CD4-positive, alpha-beta T cell treated with Interleukin-17A for 1 hour (primary cell): ENCODE measurements around the gene COX11.

Experiments
- DNase-seq: peaks from one replicate; pipeline ENCODE4 v3.0.0-alpha.2; 2020

The COX11 gene, protein sequence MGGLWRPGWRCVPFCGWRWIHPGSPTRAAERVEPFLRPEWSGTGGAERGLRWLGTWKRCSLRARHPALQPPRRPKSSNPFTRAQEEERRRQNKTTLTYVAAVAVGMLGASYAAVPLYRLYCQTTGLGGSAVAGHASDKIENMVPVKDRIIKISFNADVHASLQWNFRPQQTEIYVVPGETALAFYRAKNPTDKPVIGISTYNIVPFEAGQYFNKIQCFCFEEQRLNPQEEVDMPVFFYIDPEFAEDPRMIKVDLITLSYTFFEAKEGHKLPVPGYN

GRCh38 chr17:54968262-54968987 is at the start of gene COX11, which contains the start of gene STXBP4:
Gene COX11 (minus strand): TSS chr17:54968654. CDS start chr17:54968646, 8 bp downstream.
Gene STXBP4 (plus strand): TSS chr17:54968765. CDS start chr17:54986220, 17,455 bp downstream.
- DNase-seq, result peak; percentile 96

GRCh38 chr17:55005520-55005919 is 37.1 kb upstream of the COX11 start:
- DNase-seq, result peak; percentile 9

- no peak for DNase-seq
Observed at GRCh38 chr17:55004484-55004883, 36.0 kb upstream of the COX11 start.

- no peak for DNase-seq
Observed at GRCh38 chr17:55002458-55002857, 34.0 kb upstream of the COX11 start.

DNA sequence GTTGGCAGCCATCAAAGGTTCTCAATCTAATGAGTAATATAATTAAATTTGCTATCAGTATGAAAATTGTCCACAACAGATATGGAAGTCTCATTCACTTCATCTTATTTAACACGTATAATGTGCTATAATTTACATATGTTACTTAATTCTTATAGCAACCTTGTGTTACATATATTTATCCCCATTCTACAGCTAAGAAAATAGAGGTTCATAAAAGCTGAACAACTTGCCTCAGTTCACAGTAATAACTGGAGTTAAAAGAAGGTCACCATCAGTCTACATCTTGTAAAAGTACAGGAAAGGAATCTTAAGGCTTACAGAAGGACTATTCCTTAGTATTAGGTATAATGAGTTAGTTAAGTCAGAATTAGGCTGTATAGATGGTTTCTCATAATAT is 28.0 kb upstream of the COX11 start:
- no peak for DNase-seq

DNA sequence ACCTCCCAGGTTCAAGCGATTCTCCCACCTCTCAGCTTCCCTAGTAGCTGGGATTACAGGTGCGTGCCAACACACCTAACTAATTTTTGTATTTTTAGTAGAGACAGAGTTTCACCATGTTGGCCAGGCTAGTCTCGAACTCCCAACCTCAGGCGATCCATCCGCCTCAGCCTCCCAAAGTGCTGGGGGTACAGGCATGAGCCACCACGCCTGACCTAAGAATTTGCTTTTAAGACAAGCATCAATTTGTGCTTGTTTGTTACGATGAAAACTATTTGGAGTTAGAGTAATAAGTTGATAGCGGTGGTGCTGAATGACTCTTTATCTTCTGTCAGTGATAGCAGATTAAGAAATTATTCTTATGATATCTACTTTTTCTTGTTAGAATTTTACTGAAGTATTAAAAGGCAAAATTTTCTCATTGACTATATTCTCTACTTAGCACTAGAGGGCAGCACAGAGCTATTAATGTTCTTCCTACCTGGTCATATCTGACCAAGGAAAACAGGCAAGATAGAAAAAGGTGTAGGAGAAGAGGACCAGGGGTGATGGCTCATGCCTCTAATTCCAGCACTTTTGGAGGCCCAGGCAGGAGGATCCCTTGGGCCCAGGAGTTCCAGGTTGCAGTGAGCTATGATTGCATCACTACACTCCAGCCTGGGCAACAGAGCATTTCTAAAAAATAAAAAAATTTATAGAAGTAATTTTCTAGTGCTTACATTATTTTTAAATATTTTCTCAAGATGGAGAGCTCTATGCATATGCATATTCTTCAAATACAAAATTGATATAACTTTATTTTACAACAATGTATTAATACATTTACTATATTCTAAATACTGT is 24.6 kb upstream of the COX11 start:
- DNase-seq, result peak; percentile 69

DNA sequence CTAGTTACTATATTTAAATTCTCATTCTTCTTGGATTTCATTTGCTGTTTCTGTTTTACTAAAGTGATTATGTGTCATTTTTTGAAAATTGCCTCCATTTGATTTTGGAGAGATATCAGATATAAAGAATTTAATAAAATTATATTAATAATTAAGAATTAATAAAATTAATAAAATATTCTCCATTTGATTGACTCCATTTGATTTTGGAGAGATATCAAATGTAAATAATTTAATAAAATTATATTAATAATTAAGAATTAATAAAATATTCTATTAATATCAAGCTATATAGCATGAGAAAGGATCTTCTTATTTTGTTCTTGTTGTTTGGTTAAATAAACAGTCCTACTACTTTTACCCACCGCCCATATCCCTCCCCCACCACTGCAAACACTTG is 23.1 kb upstream of the COX11 start:
- no peak for DNase-seq

- no peak for DNase-seq
Observed at GRCh38 chr17:54990118-54990517, 21.7 kb upstream of the COX11 start.

DNA sequence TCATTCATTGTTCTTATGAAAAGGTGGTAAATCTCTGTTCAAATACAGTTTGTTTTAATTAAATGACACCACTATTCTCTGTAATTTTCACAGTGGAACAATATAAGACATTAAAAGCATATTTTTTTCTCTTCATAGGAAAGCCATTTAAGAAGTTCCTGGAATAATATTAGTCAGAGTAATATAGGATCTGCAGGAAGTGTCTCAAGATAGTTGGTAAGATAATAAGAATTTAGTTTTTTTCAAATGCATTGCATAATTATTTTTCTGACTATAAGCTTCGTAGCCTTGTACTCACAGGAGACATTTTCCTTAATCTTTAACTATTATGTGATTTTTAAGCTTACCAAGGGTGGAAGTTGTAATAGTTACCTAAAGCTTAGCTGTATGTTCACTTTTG is 17.0 kb upstream of the COX11 start:
- DNase-seq, result no peak

GRCh38 chr17:54983260-54983659 is 14.8 kb upstream of the COX11 start:
- DNase-seq, result no peak

- DNase-seq, result no peak
Observed at GRCh38 chr17:54982399-54982798, 13.9 kb upstream of the COX11 start.

DNA sequence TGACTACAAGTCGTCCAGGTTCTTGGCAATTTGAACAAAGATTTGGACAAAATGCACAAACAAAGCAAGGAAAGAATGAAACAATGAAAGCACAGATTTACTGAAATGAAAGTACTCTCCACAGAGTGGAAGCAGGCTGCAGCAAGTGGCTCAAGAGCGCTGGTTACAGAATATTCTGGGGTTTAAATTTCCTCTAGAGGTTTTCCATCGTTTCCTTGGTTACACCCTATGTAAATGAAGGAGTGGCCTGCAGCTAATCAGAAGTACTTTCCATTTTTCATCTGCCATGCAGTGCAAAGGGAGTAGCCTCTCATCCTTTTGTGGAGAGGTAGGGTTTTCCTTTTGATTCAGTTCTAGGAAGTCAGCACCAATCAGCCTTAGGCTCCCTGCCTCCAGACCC is 11.9 kb upstream of the COX11 start:
- no peak for DNase-seq

DNA sequence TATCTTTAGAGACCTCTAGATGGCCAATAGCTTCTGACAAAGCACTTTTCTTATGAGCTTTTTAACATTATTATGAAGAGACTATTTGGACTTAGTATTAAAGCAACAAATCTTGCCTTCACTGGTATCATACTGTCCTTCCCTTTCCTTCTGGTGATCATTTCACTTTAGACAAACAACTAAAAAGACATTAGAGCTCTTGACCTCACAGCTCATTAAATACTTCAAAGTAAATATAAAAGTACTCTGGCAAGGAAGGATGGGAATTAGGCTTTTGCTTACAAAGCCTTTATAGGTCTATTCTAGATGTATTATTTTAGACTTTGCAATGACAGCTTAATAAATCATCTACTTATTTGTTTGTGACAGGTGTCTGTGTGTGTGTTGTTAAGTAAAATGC is 11.2 kb upstream of the COX11 start:
- no peak for DNase-seq

- no peak for DNase-seq
Observed at GRCh38 chr17:54977744-54978143, 9.3 kb upstream of the COX11 start.

DNA sequence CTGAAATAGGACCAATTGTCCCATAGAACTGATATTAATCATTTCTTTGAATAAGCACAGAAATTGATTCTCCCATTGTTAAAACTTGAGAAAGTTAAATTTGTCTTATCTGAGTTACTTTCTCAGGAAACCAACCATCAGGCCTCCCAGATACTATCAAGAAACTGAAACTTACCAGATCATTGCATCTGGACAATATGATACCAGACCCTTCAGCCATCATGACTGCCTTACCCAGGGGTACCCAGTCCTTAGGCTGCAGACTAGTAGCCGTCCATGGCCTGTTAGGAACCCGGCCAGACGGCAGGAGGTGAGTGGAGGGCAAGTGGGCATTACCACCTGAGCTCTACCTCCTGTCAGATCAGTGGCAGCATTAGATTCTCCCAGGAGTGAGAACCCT is 7.9 kb upstream of the COX11 start:
- DNase-seq, result no peak

- no peak for DNase-seq
Observed at GRCh38 chr17:54974759-54975158, 6.3 kb upstream of the COX11 start.

DNA sequence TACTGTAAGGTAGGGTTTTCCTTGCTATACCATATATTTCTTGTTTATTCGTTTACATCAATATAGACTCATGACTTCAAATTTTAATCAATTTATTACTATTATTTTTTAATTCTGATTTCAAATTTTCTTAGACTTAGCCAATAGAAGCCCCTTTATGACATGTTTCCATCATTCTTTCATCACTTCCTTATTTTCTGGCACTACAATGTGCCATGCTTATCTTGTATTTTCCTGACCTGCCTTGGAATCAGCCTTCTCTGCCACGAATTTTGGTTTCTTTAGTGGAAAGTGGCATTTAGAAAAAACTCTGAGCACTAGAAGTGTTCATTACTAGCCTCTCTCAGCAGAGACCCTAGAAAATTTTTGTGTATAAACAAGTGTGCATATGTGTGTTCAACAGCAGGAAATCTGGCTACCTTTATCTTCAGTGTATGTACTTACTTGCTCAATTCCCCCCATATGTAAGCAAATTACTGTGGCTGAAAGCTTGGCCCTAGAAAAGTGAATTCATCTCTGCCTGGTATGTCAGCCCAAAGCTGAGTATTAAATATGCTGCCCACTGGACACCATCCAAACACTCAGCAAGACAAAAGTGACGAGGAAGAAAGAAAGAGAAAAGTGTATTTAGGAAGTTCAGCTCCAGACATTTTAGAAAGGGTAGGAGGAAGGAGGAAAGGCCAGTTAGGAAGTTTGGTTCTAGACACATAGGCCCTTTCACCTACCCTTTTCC is 4.1 kb upstream of the COX11 start:
- DNase-seq, result no peak

DNA sequence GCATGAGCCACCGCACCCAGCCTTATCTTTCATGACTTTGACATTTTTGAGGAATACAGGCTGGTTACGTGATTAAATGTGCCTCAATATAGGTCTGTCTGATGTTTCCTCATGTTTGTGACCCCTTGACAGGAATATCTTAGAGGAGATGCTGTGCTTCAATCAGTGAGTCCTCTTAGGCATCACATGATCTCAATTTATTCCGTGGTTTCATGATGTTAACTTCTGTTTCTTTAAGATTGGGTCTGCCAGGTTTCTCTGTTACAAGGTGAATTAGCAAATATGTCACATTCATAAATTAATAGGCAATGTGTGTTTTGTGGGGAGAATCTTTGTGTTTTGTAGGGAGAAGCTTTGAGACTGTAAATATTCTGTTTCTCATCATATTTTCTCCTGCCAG is 3.4 kb upstream of the COX11 start:
- no peak for DNase-seq

GRCh38 chr17:54971147-54971546 is 2.7 kb upstream of the COX11 start:
- no peak for DNase-seq

DNA sequence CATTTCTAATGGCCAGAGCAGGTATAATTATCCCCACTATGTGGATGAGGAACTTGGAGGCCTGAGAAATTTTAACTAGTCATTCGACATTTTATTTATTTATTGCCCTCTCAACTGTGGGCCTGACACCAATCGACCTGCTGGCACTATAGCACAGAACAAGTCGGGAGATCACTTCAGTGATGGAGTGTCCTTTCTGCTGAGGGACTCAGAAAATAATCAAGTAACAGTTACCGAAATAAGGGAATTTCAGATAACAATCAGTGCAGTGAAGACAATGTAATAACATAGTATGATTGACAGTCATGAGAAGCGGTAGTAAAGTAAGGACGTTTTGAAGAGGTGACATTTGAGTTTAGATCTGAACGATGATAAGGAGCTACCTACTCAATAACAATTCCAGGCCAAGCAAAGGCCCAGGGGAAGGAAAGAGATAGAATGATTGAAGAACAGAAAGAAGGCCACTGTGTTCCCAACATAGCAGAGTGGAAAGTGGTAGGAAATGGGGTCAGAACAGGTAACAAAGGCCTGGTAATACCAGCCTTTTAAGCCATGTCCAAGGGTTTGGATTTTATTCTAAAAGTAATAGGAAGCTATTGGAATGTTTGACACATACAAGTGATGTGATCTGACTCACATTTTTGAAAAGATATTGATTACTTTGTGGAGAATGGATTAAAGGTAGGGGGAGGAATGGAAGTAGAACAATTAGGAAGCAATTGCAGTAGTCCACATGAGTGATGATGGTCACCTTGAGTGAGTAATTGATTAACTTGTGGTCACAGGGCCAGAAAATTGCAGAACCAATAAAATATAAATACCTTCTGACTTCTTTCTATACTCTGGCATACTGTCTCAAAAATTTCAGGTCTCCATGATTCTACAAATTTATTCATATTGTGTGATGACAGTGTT is 1.5 kb upstream of the COX11 start:
- no peak for DNase-seq

GRCh38 chr17:54968988-54969332 is 506 bp upstream of the COX11 start:
- peak; percentile 48 for DNase-seq
